Measurements from ENCODE around the gene RNF222. TPM values are rescaled to one million over a fixed set of nuclear protein-coding genes. Genes with fewer than 3 reads are reported as not detected.

RNF222 gene
- total RNA-seq, 1 experiment from 2014 or later: 0.09 TPM

DNA sequence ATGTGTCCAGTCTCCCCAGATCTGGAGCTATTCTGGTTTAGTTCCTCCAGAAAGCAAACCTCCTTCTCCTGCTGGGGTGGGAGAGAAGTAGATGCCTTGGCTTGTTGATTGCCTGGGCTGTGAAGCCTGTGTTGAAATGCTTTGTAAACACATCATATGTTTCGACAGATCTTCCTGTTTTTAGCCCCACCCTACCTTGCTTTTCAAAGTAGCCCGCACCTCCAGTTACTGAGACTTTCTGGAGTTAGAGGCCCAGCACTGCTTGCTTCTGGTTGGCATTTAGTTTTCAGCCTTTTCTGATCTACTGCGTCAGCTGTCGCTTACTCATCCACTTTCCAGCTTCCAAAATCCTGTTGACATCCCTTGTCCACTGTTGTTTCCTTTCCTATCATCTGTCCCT lies 20.2 kb upstream of the RNF222 start:
- no peak overlapping the region for H2AFZ ChIP-seq (ENCODE audit: low read length)
- no peaks in the 10 kb centered on the region for H3K27me3 ChIP-seq (ENCODE audit: insufficient read depth, low read length)
- no peak overlapping the region for H3K23ac ChIP-seq (ENCODE audit: insufficient read length, low read depth, low read length)
- no peak overlapping the region for H2AK5ac ChIP-seq (ENCODE audit: insufficient read length, low read length)
- no peak overlapping the region for H3K4ac ChIP-seq (ENCODE audit: low read depth, low read length)
- H3K79me1 ChIP-seq (ENCODE audit: insufficient read depth, low read depth, low read length, poor library complexity, severe bottlenecking): no peaks in the 10 kb centered on the region
- H3K56ac ChIP-seq (ENCODE audit: insufficient read length, low read depth, low read length): no peak overlapping the region
- no peaks in the 10 kb centered on the region for H3K79me2 ChIP-seq (ENCODE audit: insufficient read depth, low read length)
- H4K20me1 ChIP-seq (ENCODE audit: control insufficient read depth, insufficient read depth, insufficient read length): no peaks in the 10 kb centered on the region
- H3K9ac ChIP-seq (ENCODE audit: extremely low read depth, insufficient read length, low read length): no peak overlapping the region
- no peak overlapping the region for H4K8ac ChIP-seq (replicated peaks; ENCODE audit: insufficient read length, low read depth, low read length)
- no peak overlapping the region for H3K27ac ChIP-seq (ENCODE audit: insufficient read length, low read depth, low read length)
- H3K4me3 Mint-ChIP-seq: no peak overlapping the region
- WGBS (ENCODE audit: extremely low coverage, insufficient read length, low lambda C conversion rate): no CpG with 5 or more reads among the region's 4 CpGs
- H4K91ac ChIP-seq (ENCODE audit: insufficient read length, low read depth, low read length): no peak overlapping the region
- H4K5ac ChIP-seq (ENCODE audit: insufficient read length, low read depth, low read length): no peak overlapping the region
- H2BK12ac ChIP-seq (ENCODE audit: insufficient read length, low read depth, low read length): no peak overlapping the region
- no peak overlapping the region for H3K27ac Mint-ChIP-seq
- H2BK15ac ChIP-seq (ENCODE audit: low read depth, low read length): no peak overlapping the region
- no peak overlapping the region for H3K18ac ChIP-seq (ENCODE audit: insufficient read length, low read depth, low read length)
- no peak overlapping the region for H3K14ac ChIP-seq (ENCODE audit: insufficient read depth, low read length)
- no peaks in the 10 kb centered on the region for H3K36me3 Mint-ChIP-seq (ENCODE audit: insufficient read depth in 1 of 3, low read depth in 3 of 3)
- H2BK120ac ChIP-seq (ENCODE audit: low read depth, low read length, poor library complexity, severe bottlenecking): no peak overlapping the region
- H3K9me3 Mint-ChIP-seq: no peaks in the 10 kb centered on the region
- H3K4me1 Mint-ChIP-seq: no peaks in the 10 kb centered on the region
- no peaks in the 10 kb centered on the region for H3K23me2 ChIP-seq (ENCODE audit: insufficient read length, low read depth, low read length, poor library complexity, severe bottlenecking)
- no peak overlapping the region for H3T11ph ChIP-seq (ENCODE audit: low read length)
- no peak overlapping the region for H2BK5ac ChIP-seq (ENCODE audit: insufficient read length, low read length)
- no peaks in the 10 kb centered on the region for H3K9me3 ChIP-seq (ENCODE audit: control insufficient read depth, low read depth, low read length)
- peaks cover 15% of the 10 kb centered on the region for H3K27me3 Mint-ChIP-seq (ENCODE audit: low read depth)
- TF ChIP-seq CTCF (conservative IDR thresholded peaks at IDR 0.05): no peak
- H3K4me1 ChIP-seq (ENCODE audit: insufficient read depth, low read length): no peaks in the 10 kb centered on the region
- no peak overlapping the region for H3K4me2 ChIP-seq (ENCODE audit: insufficient read depth, insufficient read length, low read length)
- H2BK20ac ChIP-seq (ENCODE audit: low read depth, low read length, poor library complexity, severe bottlenecking): no peak overlapping the region
- no peak for DNase-seq

All from H9 (cell line).